ENCODE results near the gene SHC3.

Gene SHC3

DNA sequence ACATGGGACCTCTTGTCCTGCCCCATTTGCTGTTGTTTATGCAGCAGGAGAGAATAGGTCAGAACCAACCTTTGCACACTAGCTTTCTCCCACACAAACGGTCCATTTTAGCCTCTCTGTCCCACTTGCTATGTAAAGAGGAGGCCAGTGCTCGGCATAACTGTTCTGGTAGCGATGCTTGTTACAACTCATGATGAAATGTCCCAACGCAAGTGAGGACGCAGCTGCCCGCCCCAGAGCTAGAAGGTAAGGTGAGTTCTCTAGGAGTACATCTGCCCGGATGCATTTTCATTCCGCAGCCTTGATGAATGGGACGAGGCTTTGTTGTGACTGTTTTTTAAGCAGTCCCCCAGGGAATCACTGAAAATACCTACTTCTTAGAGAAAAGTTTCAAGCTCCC lies 173.3 kb downstream of the SHC3 start:
- POLR2A ChIA-PET, result no interaction called here
- DNase-seq (ENCODE audit: extremely low spot score), result no peak
- CTCF ChIA-PET, result interaction anchor here (1.0 kb wide), 1 partner anchor 274 kb away, joined by 3 read pairs; no protein-coding TSS in a partner anchor
- TF ChIP-seq FOXK2 (IDR thresholded peaks at IDR 0.05), result no peak
- TF ChIP-seq FOXA1 (IDR thresholded peaks at IDR 0.05), result no peak
- TF ChIP-seq CTBP1 (IDR thresholded peaks at IDR 0.05; ENCODE audit: borderline replicate concordance), result no peak
- no peak for TF ChIP-seq SUZ12 (IDR thresholded peaks at IDR 0.05)
- no peak for TF ChIP-seq ZNF384 (IDR thresholded peaks at IDR 0.05)
- no peak for TF ChIP-seq ELF4 (IDR thresholded peaks at IDR 0.05)
- no peak for TF ChIP-seq HDGF (IDR thresholded peaks at IDR 0.05; ENCODE audit: borderline replicate concordance)
- no peak for TF ChIP-seq FOXM1 (IDR thresholded peaks at IDR 0.05; ENCODE audit: borderline replicate concordance)
- TF ChIP-seq TARDBP (IDR thresholded peaks at IDR 0.05), result no peak
- TF ChIP-seq L3MBTL2 (conservative IDR thresholded peaks at IDR 0.05), result no peak
- no peak for TF ChIP-seq PKNOX1 (IDR thresholded peaks at IDR 0.05)
- TF ChIP-seq LEF1 (IDR thresholded peaks at IDR 0.05; ENCODE audit: borderline replicate concordance), result no peak
- no peak for TF ChIP-seq BHLHE40 (IDR thresholded peaks at IDR 0.05; ENCODE audit: borderline replicate concordance)
- no peak for TF ChIP-seq ARNT (IDR thresholded peaks at IDR 0.05)
- no peak for TF ChIP-seq NFRKB (IDR thresholded peaks at IDR 0.05)

GRCh38 chr9:89002987-89003386 lies 175.6 kb downstream of the SHC3 start:
- CTCF ChIA-PET, result no interaction called here

DNA sequence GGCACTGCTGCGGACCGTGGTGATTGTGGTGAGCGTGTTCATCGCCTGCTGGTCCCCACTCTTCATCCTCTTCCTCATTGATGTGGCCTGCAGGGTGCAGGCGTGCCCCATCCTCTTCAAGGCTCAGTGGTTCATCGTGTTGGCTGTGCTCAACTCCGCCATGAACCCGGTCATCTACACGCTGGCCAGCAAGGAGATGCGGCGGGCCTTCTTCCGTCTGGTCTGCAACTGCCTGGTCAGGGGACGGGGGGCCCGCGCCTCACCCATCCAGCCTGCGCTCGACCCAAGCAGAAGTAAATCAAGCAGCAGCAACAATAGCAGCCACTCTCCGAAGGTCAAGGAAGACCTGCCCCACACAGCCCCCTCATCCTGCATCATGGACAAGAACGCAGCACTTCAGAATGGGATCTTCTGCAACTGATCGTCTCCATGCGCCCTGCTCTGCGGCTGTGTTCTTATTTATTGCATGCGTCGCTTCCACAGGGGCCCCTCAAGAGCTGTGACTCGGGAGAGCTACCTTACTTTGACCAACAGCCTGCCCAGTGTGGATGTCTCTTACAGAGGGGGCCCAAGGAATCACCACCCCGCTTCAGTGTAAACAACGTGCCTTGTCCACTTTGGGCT lies 176.6 kb downstream of the SHC3 start:
- CTCF ChIA-PET, result no interaction called here
- no peak for DNase-seq (ENCODE audit: extremely low spot score)
- POLR2A ChIA-PET, result no interaction called here
- no peak for TF ChIP-seq SP1 (IDR thresholded peaks at IDR 0.05)
- no peak for TF ChIP-seq NFRKB (IDR thresholded peaks at IDR 0.05)
- no peak for TF ChIP-seq ZNF384 (IDR thresholded peaks at IDR 0.05)
- TF ChIP-seq FOXA1 (IDR thresholded peaks at IDR 0.05), result no peak
- TF ChIP-seq PKNOX1 (IDR thresholded peaks at IDR 0.05), result no peak
- TF ChIP-seq CTBP1 (IDR thresholded peaks at IDR 0.05; ENCODE audit: borderline replicate concordance), result no peak
- TF ChIP-seq SUZ12 (IDR thresholded peaks at IDR 0.05), result no peak
- TF ChIP-seq FOXK2 (IDR thresholded peaks at IDR 0.05), result no peak
- no peak for TF ChIP-seq ARNT (IDR thresholded peaks at IDR 0.05)
- no peak for TF ChIP-seq HDGF (IDR thresholded peaks at IDR 0.05; ENCODE audit: borderline replicate concordance)
- TF ChIP-seq FOXM1 (IDR thresholded peaks at IDR 0.05; ENCODE audit: borderline replicate concordance), result no peak
- no peak for TF ChIP-seq L3MBTL2 (conservative IDR thresholded peaks at IDR 0.05)
- no peak for TF ChIP-seq LEF1 (IDR thresholded peaks at IDR 0.05; ENCODE audit: borderline replicate concordance)
- no peak for TF ChIP-seq ELF4 (IDR thresholded peaks at IDR 0.05)
- TF ChIP-seq TARDBP (IDR thresholded peaks at IDR 0.05), result no peak
- no peak for TF ChIP-seq BHLHE40 (IDR thresholded peaks at IDR 0.05; ENCODE audit: borderline replicate concordance)

More at GRCh38 chr9:89002987-89003386, 175.6 kb downstream of the SHC3 start:
- TF ChIP-seq L3MBTL2 (conservative IDR thresholded peaks at IDR 0.05) (no peak), BHLHE40 (IDR thresholded peaks at IDR 0.05; ENCODE audit: borderline replicate concordance) (no peak), ELF4 (IDR thresholded peaks at IDR 0.05) (no peak), FOXM1 (IDR thresholded peaks at IDR 0.05; ENCODE audit: borderline replicate concordance) (no peak), FOXA1 (IDR thresholded peaks at IDR 0.05) (no peak), TARDBP (IDR thresholded peaks at IDR 0.05) (no peak), FOXK2 (IDR thresholded peaks at IDR 0.05) (no peak), PKNOX1 (IDR thresholded peaks at IDR 0.05) (no peak), CTBP1 (IDR thresholded peaks at IDR 0.05; ENCODE audit: borderline replicate concordance) (no peak), NFRKB (IDR thresholded peaks at IDR 0.05) (no peak), SP1 (IDR thresholded peaks at IDR 0.05) (no peak), ZNF384 (IDR thresholded peaks at IDR 0.05) (no peak), ARNT (IDR thresholded peaks at IDR 0.05) (no peak), LEF1 (IDR thresholded peaks at IDR 0.05; ENCODE audit: borderline replicate concordance) (no peak), HDGF (IDR thresholded peaks at IDR 0.05; ENCODE audit: borderline replicate concordance) (no peak), SUZ12 (IDR thresholded peaks at IDR 0.05) (no peak)
- no peak for DNase-seq (ENCODE audit: extremely low spot score)
- POLR2A ChIA-PET, result no interaction called here

DNA sequence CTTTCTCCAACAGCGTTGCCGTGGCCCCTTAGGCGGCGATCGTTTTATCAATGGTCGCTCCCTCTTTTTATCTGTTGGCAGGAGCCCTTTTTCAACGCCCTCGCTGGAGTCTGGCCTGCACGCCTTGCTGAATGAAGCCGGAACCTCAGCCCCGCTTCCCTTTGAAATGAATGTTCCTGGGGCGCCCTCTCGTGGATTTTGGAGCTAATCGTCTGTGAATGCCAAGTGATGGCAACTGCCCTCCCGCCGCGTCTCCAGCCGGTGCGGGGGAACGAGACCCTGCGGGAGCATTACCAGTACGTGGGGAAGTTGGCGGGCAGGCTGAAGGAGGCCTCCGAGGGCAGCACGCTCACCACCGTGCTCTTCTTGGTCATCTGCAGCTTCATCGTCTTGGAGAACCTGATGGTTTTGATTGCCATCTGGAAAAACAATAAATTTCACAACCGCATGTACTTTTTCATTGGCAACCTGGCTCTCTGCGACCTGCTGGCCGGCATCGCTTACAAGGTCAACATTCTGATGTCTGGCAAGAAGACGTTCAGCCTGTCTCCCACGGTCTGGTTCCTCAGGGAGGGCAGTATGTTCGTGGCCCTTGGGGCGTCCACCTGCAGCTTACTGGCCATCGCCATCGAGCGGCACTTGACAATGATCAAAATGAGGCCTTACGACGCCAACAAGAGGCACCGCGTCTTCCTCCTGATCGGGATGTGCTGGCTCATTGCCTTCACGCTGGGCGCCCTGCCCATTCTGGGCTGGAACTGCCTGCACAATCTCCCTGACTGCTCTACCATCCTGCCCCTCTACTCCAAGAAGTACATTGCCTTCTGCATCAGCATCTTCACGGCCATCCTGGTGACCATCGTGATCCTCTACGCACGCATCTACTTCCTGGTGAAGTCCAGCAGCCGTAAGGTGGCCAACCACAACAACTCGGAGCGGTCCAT lies 177.4 kb downstream of the SHC3 start:
- DNase-seq (ENCODE audit: extremely low spot score), result peak; percentile 77
- CTCF ChIA-PET, result no interaction called here
- no peak for TF ChIP-seq SUZ12 (IDR thresholded peaks at IDR 0.05)
- TF ChIP-seq BHLHE40 (IDR thresholded peaks at IDR 0.05; ENCODE audit: borderline replicate concordance), result no peak
- no peak for TF ChIP-seq FOXA1 (IDR thresholded peaks at IDR 0.05)
- TF ChIP-seq FOXM1 (IDR thresholded peaks at IDR 0.05; ENCODE audit: borderline replicate concordance), result no peak
- no peak for TF ChIP-seq ARNT (IDR thresholded peaks at IDR 0.05)
- no peak for TF ChIP-seq LEF1 (IDR thresholded peaks at IDR 0.05; ENCODE audit: borderline replicate concordance)
- no peak for TF ChIP-seq NFRKB (IDR thresholded peaks at IDR 0.05)
- TF ChIP-seq SP1 (IDR thresholded peaks at IDR 0.05), result no peak
- TF ChIP-seq CTBP1 (IDR thresholded peaks at IDR 0.05; ENCODE audit: borderline replicate concordance), result no peak
- TF ChIP-seq ZNF384 (IDR thresholded peaks at IDR 0.05), result no peak
- no peak for TF ChIP-seq FOXK2 (IDR thresholded peaks at IDR 0.05)
- TF ChIP-seq TARDBP (IDR thresholded peaks at IDR 0.05), result no peak
- TF ChIP-seq ELF4 (IDR thresholded peaks at IDR 0.05), result no peak
- TF ChIP-seq HDGF (IDR thresholded peaks at IDR 0.05; ENCODE audit: borderline replicate concordance), result no peak
- POLR2A ChIA-PET, result no interaction called here

GRCh38 chr9:89000371-89000781 lies 178.2 kb downstream of the SHC3 start:
- TF ChIP-seq ZNF384 (IDR thresholded peaks at IDR 0.05), result no peak
- TF ChIP-seq FOXA1 (IDR thresholded peaks at IDR 0.05), result no peak
- DNase-seq (ENCODE audit: extremely low spot score), result no peak
- CTCF ChIA-PET, result interaction anchor here (0.7 kb wide), 1 partner anchor 77 kb away, joined by 3 read pairs; no protein-coding TSS in a partner anchor
- POLR2A ChIA-PET, result no interaction called here
